ENCODE measurements around the gene PDIA5.

- no peak for TF ChIP-seq CTCF (IDR thresholded peaks at IDR 0.05 in 2 of 3, conservative IDR thresholded peaks at IDR 0.05 in 1 of 3; ENCODE audit: borderline replicate concordance in 1 of 3, insufficient read depth in 1 of 3, low read depth in 2 of 3, low read length in 2 of 3)
- TF ChIP-seq ATF3 (IDR thresholded peaks at IDR 0.05): no peak
- TF ChIP-seq ZNF274 (IDR thresholded peaks at IDR 0.05; ENCODE audit: low read depth, low read length): no peak
- TF ChIP-seq POLR2A (IDR thresholded peaks at IDR 0.05; ENCODE audit: borderline replicate concordance, extremely low read depth, insufficient read depth, insufficient read length): no peak
- TF ChIP-seq SP1 (IDR thresholded peaks at IDR 0.05; ENCODE audit: low read depth): no peak
- TF ChIP-seq REST (IDR thresholded peaks at IDR 0.05; ENCODE audit: low read depth): no peak
- TF ChIP-seq EZH2 (IDR thresholded peaks at IDR 0.05): no peak
Measured at GRCh38 chr3:123038751-123039150, 28.1 kb upstream of the PDIA5 start.

All from HCT116 (cell line).